GM12873 (cell line): ENCODE data around the gene ZNF343.

Experiments used
- CTCF ChIP-seq: IDR thresholded peaks from 2 replicates; pipeline ENCODE4 v1.5.1; 2012; ENCODE audit warnings: low read depth, mild to moderate bottlenecking, moderate library complexity, low read length, control low read depth; ENCODE audit not compliant: insufficient read depth; ENCODE audit errors: missing control alignments

ZNF343 gene

GRCh38 chr20:2538931-2539720 lies 30.4 kb upstream of the ZNF343 start:
- TF ChIP-seq CTCF, result no peak

GRCh38 chr20:2538356-2538755 lies 29.6 kb upstream of the ZNF343 start:
- TF ChIP-seq CTCF, result no peak

- TF ChIP-seq CTCF, result no peak
These were observed 28.4 kb upstream of the ZNF343 start for GRCh38 chr20:2537101-2537500.

GRCh38 chr20:2536560-2536986 lies 27.9 kb upstream of the ZNF343 start, which contains the start of gene TMC2:
TSS of gene TMC2 (plus strand) at chr20:2536573. CDS start at chr20:2536622, 49 bp downstream.
- TF ChIP-seq CTCF, result no peak

- TF ChIP-seq CTCF, result no peak
These were observed 27.2 kb upstream of the ZNF343 start for GRCh38 chr20:2535711-2536559.

GRCh38 chr20:2533118-2533517 lies 24.4 kb upstream of the ZNF343 start:
- TF ChIP-seq CTCF, result no peak

- no peak for TF ChIP-seq CTCF
These were observed 20.1 kb upstream of the ZNF343 start for GRCh38 chr20:2528671-2529271.
